GM19395 (cell line): ENCODE results near the gene EIF3K.
"Not testable (repeated sequence)": the region's sequence is repeated elsewhere in the genome, so short reads cannot be mapped to it uniquely, and the experiment has no call there.

Source experiments
- ATAC-seq: cut with Tn5 transposase; IDR thresholded peaks from one replicate; pipeline ENCODE4 v1.9.1; 2021; ENCODE audit warnings: mild to moderate bottlenecking, moderate library complexity; ENCODE audit not compliant: unreplicated experiment

The EIF3K gene

GRCh38 chr19:38618590-38619360, at the start of gene EIF3K:
Gene EIF3K, plus strand, starts transcription at chr19:38619188. Its CDS starts 81 bp downstream, at chr19:38619269.
- peak; percentile 57 for ATAC-seq

- no peak for ATAC-seq
Observed at GRCh38 chr19:38569368-38569983, 49.5 kb upstream of the EIF3K start.

GRCh38 chr19:38571682-38572081, 47.3 kb upstream of the EIF3K start:
- ATAC-seq: no peak

- ATAC-seq: no peak
Observed at GRCh38 chr19:38577826-38578225, 41.2 kb upstream of the EIF3K start.

- ATAC-seq: not testable (repeated sequence)
Observed at GRCh38 chr19:38579304-38579703, 39.7 kb upstream of the EIF3K start.

- no peak for ATAC-seq
Observed at GRCh38 chr19:38580080-38580479, 38.9 kb upstream of the EIF3K start.

GRCh38 chr19:38583219-38583984, 35.6 kb upstream of the EIF3K start:
- no peak for ATAC-seq

- ATAC-seq: no peak
Observed at GRCh38 chr19:38583985-38584305, 35.0 kb upstream of the EIF3K start.

GRCh38 chr19:38587562-38587961, 31.4 kb upstream of the EIF3K start:
- no peak for ATAC-seq

GRCh38 chr19:38588041-38588440, 30.9 kb upstream of the EIF3K start:
- no peak for ATAC-seq

- ATAC-seq: no peak
Observed at GRCh38 chr19:38592940-38593339, 26.0 kb upstream of the EIF3K start.

GRCh38 chr19:38596057-38596981, 22.7 kb upstream of the EIF3K start:
- no peak for ATAC-seq

GRCh38 chr19:38597075-38597474, 21.9 kb upstream of the EIF3K start:
- ATAC-seq: no peak

- ATAC-seq: no peak
Observed at GRCh38 chr19:38599722-38600121, 19.3 kb upstream of the EIF3K start.

- not testable (repeated sequence) for ATAC-seq
Observed at GRCh38 chr19:38602856-38603255, 16.1 kb upstream of the EIF3K start.

- no peak for ATAC-seq
Observed at GRCh38 chr19:38606131-38606530, 12.9 kb upstream of the EIF3K start.

- no peak for ATAC-seq
Observed at GRCh38 chr19:38614289-38614688, 4.7 kb upstream of the EIF3K start.

GRCh38 chr19:38615007-38615581, 3.9 kb upstream of the EIF3K start:
- ATAC-seq: no peak

- no peak for ATAC-seq
Observed at GRCh38 chr19:38616265-38616664, 2.7 kb upstream of the EIF3K start.

- ATAC-seq: no peak
Observed at GRCh38 chr19:38617283-38617763, 1.7 kb upstream of the EIF3K start.
